HL-60 (cell line): ENCODE results near the gene KCNQ5.

ENCODE experiments used
- CTCF ChIP-seq: IDR thresholded peaks from one replicate; pipeline ENCODE4 v1.5.1; 2011; ENCODE audit warnings: low read length, control low read depth, inconsistent platforms; ENCODE audit not compliant: insufficient read depth
- GABPA ChIP-seq: IDR thresholded peaks from 2 replicates; pipeline ENCODE4 v1.6.1; 2012; ENCODE audit warnings: low read depth
- POLR2AphosphoS5 ChIP-seq: IDR thresholded peaks from 2 replicates; pipeline ENCODE4 v1.6.1; 2012; ENCODE audit warnings: low read depth
- REST ChIP-seq: IDR thresholded peaks from 2 replicates; pipeline ENCODE4 v1.6.1; 2012; ENCODE audit warnings: low read depth; ENCODE audit not compliant: insufficient replicate concordance

GRCh38 chr6:72783666-72784065 lies 161.8 kb downstream of the KCNQ5 start:
- TF ChIP-seq CTCF: no peak
- TF ChIP-seq REST: no peak
- no peak for TF ChIP-seq POLR2AphosphoS5
- TF ChIP-seq GABPA: no peak
